ENCODE results near the gene SOWAHC.

DNA sequence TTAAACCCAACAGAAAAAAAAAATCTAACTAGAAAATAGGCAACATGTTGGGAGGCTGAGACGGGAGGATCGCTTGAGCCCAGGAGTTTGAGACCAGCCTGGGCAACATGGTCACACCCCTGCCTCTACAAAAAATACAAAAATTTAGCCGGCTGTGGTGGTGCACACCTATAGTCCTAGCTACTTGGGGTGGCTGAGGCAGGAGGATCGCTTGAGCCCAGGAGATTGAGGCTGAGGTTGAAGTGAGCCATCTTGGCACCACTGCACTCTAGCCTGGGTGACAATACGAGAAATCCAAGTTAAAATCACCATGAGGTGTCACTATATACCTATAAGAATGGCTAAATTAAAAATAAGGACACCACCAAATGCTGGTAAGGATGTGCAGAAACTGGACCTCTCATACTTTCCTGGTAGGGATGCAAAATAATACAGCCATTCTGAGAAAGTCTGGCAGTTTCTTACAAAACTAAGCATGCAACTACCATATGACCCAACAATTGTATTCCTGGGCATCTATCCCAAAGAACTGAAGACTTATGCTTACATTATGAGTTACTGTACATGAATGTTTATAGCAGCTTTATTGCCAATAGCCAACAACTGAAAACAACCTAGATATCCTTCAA is 2.6 kb upstream of the SOWAHC start:
- TF ChIP-seq, protein P1, sequence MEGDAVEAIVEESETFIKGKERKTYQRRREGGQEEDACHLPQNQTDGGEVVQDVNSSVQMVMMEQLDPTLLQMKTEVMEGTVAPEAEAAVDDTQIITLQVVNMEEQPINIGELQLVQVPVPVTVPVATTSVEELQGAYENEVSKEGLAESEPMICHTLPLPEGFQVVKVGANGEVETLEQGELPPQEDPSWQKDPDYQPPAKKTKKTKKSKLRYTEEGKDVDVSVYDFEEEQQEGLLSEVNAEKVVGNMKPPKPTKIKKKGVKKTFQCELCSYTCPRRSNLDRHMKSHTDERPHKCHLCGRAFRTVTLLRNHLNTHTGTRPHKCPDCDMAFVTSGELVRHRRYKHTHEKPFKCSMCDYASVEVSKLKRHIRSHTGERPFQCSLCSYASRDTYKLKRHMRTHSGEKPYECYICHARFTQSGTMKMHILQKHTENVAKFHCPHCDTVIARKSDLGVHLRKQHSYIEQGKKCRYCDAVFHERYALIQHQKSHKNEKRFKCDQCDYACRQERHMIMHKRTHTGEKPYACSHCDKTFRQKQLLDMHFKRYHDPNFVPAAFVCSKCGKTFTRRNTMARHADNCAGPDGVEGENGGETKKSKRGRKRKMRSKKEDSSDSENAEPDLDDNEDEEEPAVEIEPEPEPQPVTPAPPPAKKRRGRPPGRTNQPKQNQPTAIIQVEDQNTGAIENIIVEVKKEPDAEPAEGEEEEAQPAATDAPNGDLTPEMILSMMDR (IDR thresholded peaks at IDR 0.05; ENCODE audit: low read length) = no peak
- TF ChIP-seq EZH2 (IDR thresholded peaks at IDR 0.05; ENCODE audit: borderline replicate concordance, low read length) = no peak
